Measurements from ENCODE around the gene CBX7. TPM values are rescaled to one million over a fixed set of nuclear protein-coding genes. Genes with fewer than 3 reads are reported as not detected.

CBX7 gene
- total and polyA plus RNA-seq, 2 of the 8 experiments (the other 6 are each of a cell fraction or from before 2014, with no cell fraction given) = 6.9 to 8.7 TPM

DNA sequence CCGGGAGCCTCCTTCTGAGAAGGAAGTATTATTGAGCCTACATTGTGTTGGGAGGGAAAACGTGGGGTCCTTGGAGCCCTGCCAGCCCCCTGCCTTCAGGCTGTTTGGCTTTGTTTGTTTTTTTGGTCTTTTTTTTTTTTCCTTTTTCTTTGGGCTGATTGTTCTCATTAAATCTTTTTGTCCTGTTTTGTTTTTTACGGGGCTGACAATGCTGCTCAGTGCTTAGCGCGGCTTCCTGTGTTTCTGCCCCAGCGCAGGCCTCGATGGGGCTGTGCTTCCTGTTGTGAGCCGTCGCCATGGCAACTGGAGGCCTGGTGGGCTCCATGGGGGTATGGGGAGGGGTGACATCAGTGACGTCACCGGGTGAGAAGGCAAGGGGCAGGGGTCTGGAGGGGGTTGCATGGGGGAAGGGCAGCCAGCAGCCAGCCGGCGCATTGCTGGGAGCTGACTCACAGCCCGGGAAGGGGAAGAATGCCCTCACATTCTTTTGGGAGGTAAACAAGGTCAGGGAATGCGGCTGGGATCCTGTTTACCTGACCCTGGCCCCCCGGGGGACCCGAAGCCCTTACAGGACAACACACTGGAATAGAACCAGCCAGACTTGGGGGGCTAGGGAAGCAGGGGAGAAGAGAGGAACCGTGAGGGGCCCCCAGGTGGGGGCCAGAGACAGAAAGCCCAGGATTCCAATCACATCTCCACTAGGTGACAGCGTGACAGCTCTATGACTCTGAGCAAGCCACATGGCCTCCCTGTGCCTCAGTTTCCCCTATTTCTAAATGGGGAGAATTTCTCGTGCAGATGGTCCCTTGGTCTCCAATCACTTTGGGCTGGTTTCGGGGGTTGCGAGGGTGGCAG lies 22.2 kb upstream of the CBX7 start:
- Histone ChIP-seq H3K14ac (ENCODE audit: insufficient read length) (no peak overlapping the region), H3K36me3 (ENCODE audit: control insufficient read depth in 2 of 4, insufficient read depth in 4 of 4, low read length in 3 of 4) (no peaks in the 10 kb centered on the region), H3K18ac (ENCODE audit: extremely low read depth, low read length) (peak overlapping the region; percentile 93), H2BK5ac (ENCODE audit: low read depth, low read length) (peak overlapping the region; percentile 100), H3K27ac (ENCODE audit: low read depth, low read length) (peak overlapping the region; percentile 92), H3K79me2 (ENCODE audit: control insufficient read depth in 1 of 2, insufficient read depth in 2 of 2, low read length in 2 of 2) (no peaks in the 10 kb centered on the region), H2BK120ac (replicated peaks; ENCODE audit: low read depth, low read length) (peak overlapping the region; percentile 93), H4K20me1 (replicated peaks in 1 of 2; ENCODE audit: control insufficient read depth in 1 of 2, insufficient read depth in 2 of 2, low read length in 2 of 2) (no peaks in the 10 kb centered on the region), H2AFZ (ENCODE audit: low read length) (no peak overlapping the region), H2AK5ac (ENCODE audit: low read depth, low read length) (peak overlapping the region; percentile 100), H3K56ac (replicated peaks; ENCODE audit: insufficient read length, low read depth, low read length) (no peak overlapping the region), H3K79me1 (ENCODE audit: low read depth, low read length) (no peaks in the 10 kb centered on the region), H3K4ac (replicated peaks; ENCODE audit: insufficient read length, low read depth, low read length) (peak overlapping the region; percentile 99), H4K91ac (replicated peaks; ENCODE audit: insufficient read length, low read length) (peak overlapping the region; percentile 99), H3K4me1 (replicated peaks in 1 of 4; ENCODE audit: control insufficient read depth in 3 of 4, insufficient read depth in 4 of 4, low read length in 3 of 4) (peaks cover 19 to 65% (median 55%) of the 10 kb centered on the region in 4 experiments), H4K5ac (ENCODE audit: insufficient read length, low read depth, low read length) (peak overlapping the region; percentile 50), H3K23ac (ENCODE audit: insufficient read length) (no peak overlapping the region), H4K8ac (ENCODE audit: extremely low read depth, insufficient read depth, low read length) (peak overlapping the region; percentile 98; the same call in 1 of the 2 replicates), H2BK20ac (ENCODE audit: low read length) (peak overlapping the region; percentile 100; the same call in 1 of the 2 replicates), H3K4me2 (ENCODE audit: insufficient read depth in 1 of 2, low read depth in 2 of 2, low read length in 2 of 2) (peak overlapping the region; percentile 45 to 47), H2BK15ac (ENCODE audit: low read length) (0 out of 2 replicates have a peak overlapping the region, but pooled peaks have one; percentile 46), H2BK12ac (ENCODE audit: low read depth, low read length) (peak overlapping the region; percentile 100), H3K9me3 (ENCODE audit: insufficient read depth in 2 of 2, low read depth in 1 of 2, low read length in 1 of 2) (no peaks in the 10 kb centered on the region), H3K27me3 (replicated peaks in 1 of 4; ENCODE audit: control insufficient read depth in 3 of 4, extremely low read depth in 1 of 4, insufficient read depth in 3 of 4, low read length in 3 of 4) (no peaks in the 10 kb centered on the region), H3K23me2 (ENCODE audit: low read depth, low read length) (no peaks in the 10 kb centered on the region; the same call in 1 of the 2 replicates), H3K4me3 (ENCODE audit: extremely low read depth in 1 of 4, insufficient read depth in 2 of 4, low read depth in 3 of 4, low read length in 4 of 4) (peak overlapping the region in 1 of 4 experiments; percentile 10; a peak in 2 of 8 replicates), H3K9ac (replicated peaks in 1 of 4; ENCODE audit: extremely low read depth in 1 of 4, low read depth in 3 of 4, low read length in 3 of 4) (peak overlapping the region in 2 of 4 experiments; percentile 64 to 65; a peak in 4 of 7 replicates)
- ChIA-PET CTCF (ENCODE audit: partially characterized antibody) (interaction anchor here (0.6 to 6.0 kb wide), 20 partner anchors 8 to 198 kb away, joined by 3 to 48 read pairs (median 4); partner anchors contain the start of gene RPL3), POLR2A (ENCODE audit: partially characterized antibody) (interaction anchor here (0.6 to 11.8 kb wide), 20 partner anchors 10 to 351 kb away, joined by 3 to 313 read pairs (median 4); partner anchors contain the start of genes CBX7, PDGFB and RPL3)
- FAIRE-seq (peak; percentile 96), DNase-seq (ENCODE audit: low read depth in 1 of 2, low spot score in 2 of 2) (peak; percentile 98 to 100)
- 15% methylated on average over 17 of the region's 22 CpGs; no CpG with 5 or more reads in 1 of the 2 experiments for WGBS, 2 experiments (ENCODE audit: extremely low coverage in 1 of 2, insufficient coverage in 1 of 2, insufficient read length in 1 of 2, insufficient replicate concordance in 2 of 2, low coverage in 1 of 2, low lambda C conversion rate in 2 of 2, missing lambda C conversion rate in 1 of 2)
- TF ChIP-seq, protein P1, sequence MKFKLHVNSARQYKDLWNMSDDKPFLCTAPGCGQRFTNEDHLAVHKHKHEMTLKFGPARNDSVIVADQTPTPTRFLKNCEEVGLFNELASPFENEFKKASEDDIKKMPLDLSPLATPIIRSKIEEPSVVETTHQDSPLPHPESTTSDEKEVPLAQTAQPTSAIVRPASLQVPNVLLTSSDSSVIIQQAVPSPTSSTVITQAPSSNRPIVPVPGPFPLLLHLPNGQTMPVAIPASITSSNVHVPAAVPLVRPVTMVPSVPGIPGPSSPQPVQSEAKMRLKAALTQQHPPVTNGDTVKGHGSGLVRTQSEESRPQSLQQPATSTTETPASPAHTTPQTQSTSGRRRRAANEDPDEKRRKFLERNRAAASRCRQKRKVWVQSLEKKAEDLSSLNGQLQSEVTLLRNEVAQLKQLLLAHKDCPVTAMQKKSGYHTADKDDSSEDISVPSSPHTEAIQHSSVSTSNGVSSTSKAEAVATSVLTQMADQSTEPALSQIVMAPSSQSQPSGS (IDR thresholded peaks at IDR 0.05; ENCODE audit: low read length) = peak; percentile 98
- no peak for TF ChIP-seq SIX5 (IDR thresholded peaks at IDR 0.05; ENCODE audit: low read depth, low read length)
- no peak for TF ChIP-seq SUZ12 (IDR thresholded peaks at IDR 0.05; ENCODE audit: low read length)
- peak; percentile 86 for TF ChIP-seq FOSL1 (IDR thresholded peaks at IDR 0.05; ENCODE audit: insufficient read depth, low read depth, low read length)
- TF ChIP-seq SIN3A (conservative IDR thresholded peaks at IDR 0.05 in 1 of 2, IDR thresholded peaks at IDR 0.05 in 1 of 2; ENCODE audit: low read depth in 1 of 2, low read length in 2 of 2) = 0 out of 4 replicates have a peak, but pooled peaks of 1 of the 2 experiments have one; percentile 21
- TF ChIP-seq SAP30 (IDR thresholded peaks at IDR 0.05; ENCODE audit: insufficient read depth, insufficient replicate concordance, low read length) = no peak
- TF ChIP-seq KDM1A (IDR thresholded peaks at IDR 0.05; ENCODE audit: borderline replicate concordance, low read length) = 0 out of 2 replicates have a peak, but pooled peaks have one; percentile 15
- no peak for TF ChIP-seq BACH1 (IDR thresholded peaks at IDR 0.05; ENCODE audit: low read length)
